Caco-2 (cell line): ENCODE results near the gene ADH1A. TPM values are rescaled to one million over a fixed set of nuclear protein-coding genes. Genes with fewer than 3 reads are reported as not detected.

Experiments used
- BruUV-seq: library from RNA; stranded (reverse); fragments of 400-500 nt; replicated peaks from 2 replicates; lab custom pipeline; 2021; lab: Mats Ljungman, UMichigan
- CTCF ChIA-PET: fragments of 300-600 bp; sonication (Branson Sonifier 250); formaldehyde crosslinking; loops from one replicate; lab custom pipeline; 2022; ENCODE audit warnings: antibody characterized with exemption; lab: Charles Lee
- POLR2A ChIA-PET: fragments of 300-600 bp; sonication (Branson Sonifier 250); formaldehyde crosslinking; loops from one replicate; lab custom pipeline; 2022; ENCODE audit warnings: antibody characterized with exemption; lab: Charles Lee
- DNase-seq, 2 experiments: peaks; one replicate each; pipeline versions ENCODE4 v3.0.0 to v3.0.0-alpha.2; 2020 to 2022
- H3K27me3 ChIP-seq: replicated peaks from 2 replicates; pipeline ENCODE4 v1.6.0; 2011; ENCODE audit warnings: low read length; ENCODE audit not compliant: control insufficient read depth, insufficient read depth
- H3K36me3 ChIP-seq: 2 replicates; pipeline ENCODE4 v1.5.1; 2011; ENCODE audit warnings: low read length; ENCODE audit not compliant: control insufficient read depth, insufficient read depth
- H3K4me1 ChIP-seq: fragments of 250-450 bp; sonication (Bioruptor Pico); 2 replicates; pipeline ENCODE4 v1.5.1; 2020; ENCODE audit warnings: mild to moderate bottlenecking
- H3K4me3 ChIP-seq: 2 replicates; pipeline ENCODE4 v1.5.1; 2011; ENCODE audit warnings: low read depth, mild to moderate bottlenecking, control low read depth, low read length
- H3K9me3 ChIP-seq: fragments of 250-450 bp; sonication (Bioruptor Pico); 2 replicates; pipeline ENCODE4 v1.5.1; 2020; ENCODE audit warnings: mild to moderate bottlenecking, moderate library complexity
- H3K27ac Mint-ChIP-seq: one replicate; pipeline ENCODE4 v1.8.0; 2022; ENCODE audit warnings: mixed read lengths; ENCODE audit not compliant: unreplicated experiment
- H3K27me3 Mint-ChIP-seq: one replicate; pipeline ENCODE4 v1.8.0; 2022; ENCODE audit warnings: mixed read lengths; ENCODE audit not compliant: insufficient read depth, unreplicated experiment
- H3K36me3 Mint-ChIP-seq: one replicate; pipeline ENCODE4 v1.8.0; 2022; ENCODE audit warnings: mild to moderate bottlenecking, mixed read lengths; ENCODE audit not compliant: insufficient read depth, unreplicated experiment
- H3K4me1 Mint-ChIP-seq: one replicate; pipeline ENCODE4 v1.8.0; 2022; ENCODE audit warnings: low read depth, mixed read lengths; ENCODE audit not compliant: unreplicated experiment
- H3K4me3 Mint-ChIP-seq: one replicate; pipeline ENCODE4 v1.8.0; 2022; ENCODE audit warnings: mild to moderate bottlenecking, moderate library complexity, mixed read lengths; ENCODE audit not compliant: unreplicated experiment
- H3K9me3 Mint-ChIP-seq: one replicate; pipeline ENCODE4 v1.8.0; 2022; ENCODE audit warnings: mixed read lengths; ENCODE audit not compliant: unreplicated experiment
- CTCF ChIP-seq, 2 experiments: fragments of 200-600 bp in 1 of 2; IDR thresholded peaks; 1 replicate in 1 of 2; 2 replicates in 1 of 2; pipeline versions ENCODE4 v1.5.1 to v1.8.0; 2011 to 2022; ENCODE audit warnings: antibody characterized with exemption in 1 of 2, control low read depth in 1 of 2, inconsistent platforms in 1 of 2, low read depth in 1 of 2, low read length in 1 of 2, mild to moderate bottlenecking in 1 of 2, moderate library complexity in 1 of 2; ENCODE audit not compliant: insufficient read depth in 1 of 2, severe bottlenecking in 1 of 2, unreplicated experiment in 1 of 2
- intact Hi-C: fragments of 100-400 bp; cut with micrococcal nuclease; formaldehyde crosslinking; loops from one replicate; pipeline ENCODE4 v1.10.0; 2022; ENCODE audit not compliant: unreplicated experiment
- total RNA-seq: library from RNA; stranded (reverse); gene quantifications from 2 replicates; pipeline ENCODE4 v1.2.3, GENCODE V29; 2022

The ADH1A gene
- total RNA-seq, 1 experiment from 2014 or later: not detected

GRCh38 chr4:99334880-99335279 is 44.1 kb upstream of the ADH1A start:
- H3K36me3 ChIP-seq: no peaks in the 10 kb centered on the region
- no peak overlapping the region for H3K4me3 ChIP-seq
- no peak for DNase-seq
- no peaks in the 10 kb centered on the region for H3K36me3 Mint-ChIP-seq
- H3K4me1 ChIP-seq: 0 out of 2 replicates have a peak, but pooled peaks cover 5% of the 10 kb centered on the region
- peaks cover 13% of the 10 kb centered on the region for H3K9me3 Mint-ChIP-seq
- H3K4me1 Mint-ChIP-seq: no peaks in the 10 kb centered on the region
- intact Hi-C loops: no loop called here
- no peaks in the 10 kb centered on the region for H3K9me3 ChIP-seq
- POLR2A ChIA-PET: no interaction called here
- CTCF ChIA-PET: no interaction called here
- H3K27ac Mint-ChIP-seq: no peak overlapping the region
- H3K27me3 ChIP-seq: no peaks in the 10 kb centered on the region
- no peaks in the 10 kb centered on the region for H3K27me3 Mint-ChIP-seq
- no peak for TF ChIP-seq CTCF (IDR thresholded peaks at IDR 0.05; ENCODE audit: insufficient read depth in 1 of 2, low read depth in 1 of 2, low read length in 1 of 2, severe bottlenecking in 1 of 2, unreplicated experiment in 1 of 2)
- no TSS peak for BruUV-seq
- H3K4me3 Mint-ChIP-seq: no peak overlapping the region

GRCh38 chr4:99330648-99331047 is 39.9 kb upstream of the ADH1A start:
- intact Hi-C loops: no loop called here
- H3K4me1 Mint-ChIP-seq: no peaks in the 10 kb centered on the region
- no peaks in the 10 kb centered on the region for H3K36me3 ChIP-seq
- ChIA-PET POLR2A (no interaction called here), CTCF (no interaction called here)
- no peak for DNase-seq
- no peak for TF ChIP-seq CTCF (IDR thresholded peaks at IDR 0.05; ENCODE audit: insufficient read depth in 1 of 2, low read depth in 1 of 2, low read length in 1 of 2, severe bottlenecking in 1 of 2, unreplicated experiment in 1 of 2)
- H3K36me3 Mint-ChIP-seq: no peaks in the 10 kb centered on the region
- no peak overlapping the region for H3K4me3 ChIP-seq
- BruUV-seq: no TSS peak
- H3K4me3 Mint-ChIP-seq: no peak overlapping the region
- H3K9me3 ChIP-seq: peaks cover 5% of the 10 kb centered on the region; the same call in 1 of the 2 replicates
- no peaks in the 10 kb centered on the region for H3K27me3 ChIP-seq
- H3K27ac Mint-ChIP-seq: no peak overlapping the region
- H3K27me3 Mint-ChIP-seq: no peaks in the 10 kb centered on the region
- peaks cover 13% of the 10 kb centered on the region for H3K9me3 Mint-ChIP-seq
- 0 out of 2 replicates have a peak, but pooled peaks cover 5% of the 10 kb centered on the region for H3K4me1 ChIP-seq

- POLR2A ChIA-PET: no interaction called here
- Mint-ChIP-seq H3K4me1 (no peaks in the 10 kb centered on the region), H3K27me3 (no peaks in the 10 kb centered on the region), H3K36me3 (no peaks in the 10 kb centered on the region), H3K9me3 (peaks cover 13% of the 10 kb centered on the region), H3K27ac (no peak overlapping the region), H3K4me3 (no peak overlapping the region)
- intact Hi-C loops: no loop called here
- BruUV-seq: no TSS peak
- no peak for DNase-seq
- TF ChIP-seq CTCF (IDR thresholded peaks at IDR 0.05; ENCODE audit: insufficient read depth in 1 of 2, low read depth in 1 of 2, low read length in 1 of 2, severe bottlenecking in 1 of 2, unreplicated experiment in 1 of 2): no peak
- Histone ChIP-seq H3K27me3 (no peaks in the 10 kb centered on the region), H3K4me3 (no peak overlapping the region), H3K4me1 (0 out of 2 replicates have a peak, but pooled peaks cover 5% of the 10 kb centered on the region), H3K36me3 (no peaks in the 10 kb centered on the region), H3K9me3 (peaks cover 5% of the 10 kb centered on the region; the same call in 1 of the 2 replicates)
- CTCF ChIA-PET: no interaction called here
Observed at GRCh38 chr4:99329876-99330275, 39.1 kb upstream of the ADH1A start.
